Activated gamma-delta T cell treated with Interleukin-2 at 50 U/mL for 16 hours (primary cell): ENCODE data around the gene AGO1.
"Not testable (repeated sequence)": the region's sequence is repeated elsewhere in the genome, so short reads cannot be mapped to it uniquely, and the experiment has no call there.

Experiments
- DNase-seq: peaks from one replicate; pipeline ENCODE4 v3.0.0-alpha.2; 2020

Gene AGO1

GRCh38 chr1:35882945-35883634, at the start of gene AGO1:
Gene AGO1, plus strand, starts transcription at chr1:35883209. Its CDS starts 213 bp downstream, at chr1:35883422.
- peak; percentile 97 for DNase-seq

GRCh38 chr1:35833395-35833794, 49.6 kb upstream of the AGO1 start:
- DNase-seq, result no peak

GRCh38 chr1:35834218-35834617, 48.8 kb upstream of the AGO1 start:
- no peak for DNase-seq

DNA sequence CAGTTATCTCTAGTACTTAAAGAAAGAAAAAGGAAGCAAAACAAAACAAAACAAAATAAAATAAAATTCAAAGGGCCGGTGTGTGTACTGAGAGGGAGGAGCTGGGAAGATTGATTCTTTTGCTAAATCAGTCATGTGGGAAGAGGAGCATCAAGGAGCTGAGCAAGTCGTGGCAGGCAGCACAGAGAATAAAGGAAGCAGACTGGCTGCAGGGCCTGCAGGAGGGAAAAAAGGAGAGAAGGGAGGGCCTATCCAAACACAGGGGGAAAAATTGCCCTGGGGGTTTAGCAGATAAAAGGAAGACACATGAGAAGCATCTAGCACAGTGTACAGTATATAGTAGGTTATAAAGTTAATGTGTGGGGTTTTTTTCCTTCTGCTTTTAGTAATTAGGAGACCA, 47.6 kb upstream of the AGO1 start:
- DNase-seq, result no peak

DNA sequence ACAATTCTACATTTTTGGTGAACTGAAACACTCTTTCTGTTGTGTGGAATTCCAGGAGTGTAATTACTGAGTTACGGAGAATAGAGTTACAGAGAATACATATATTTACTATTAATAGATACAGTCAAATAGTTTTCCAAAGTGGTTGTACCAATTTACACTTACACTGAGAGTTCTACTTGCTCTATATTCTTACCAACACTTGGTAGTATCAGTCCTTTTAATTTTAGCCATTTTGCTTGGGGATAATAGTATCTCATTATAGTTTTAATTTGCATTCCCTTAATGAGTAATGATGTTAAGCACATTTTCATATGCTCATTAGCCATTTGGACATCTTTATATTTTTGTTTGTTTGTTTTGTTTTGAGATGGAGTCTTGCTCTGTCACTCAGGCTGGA, 46.3 kb upstream of the AGO1 start:
- DNase-seq, result no peak

- DNase-seq, result no peak
Observed at GRCh38 chr1:35838693-35839245, 44.2 kb upstream of the AGO1 start.

GRCh38 chr1:35844826-35845225, 38.2 kb upstream of the AGO1 start:
- no peak for DNase-seq

DNA sequence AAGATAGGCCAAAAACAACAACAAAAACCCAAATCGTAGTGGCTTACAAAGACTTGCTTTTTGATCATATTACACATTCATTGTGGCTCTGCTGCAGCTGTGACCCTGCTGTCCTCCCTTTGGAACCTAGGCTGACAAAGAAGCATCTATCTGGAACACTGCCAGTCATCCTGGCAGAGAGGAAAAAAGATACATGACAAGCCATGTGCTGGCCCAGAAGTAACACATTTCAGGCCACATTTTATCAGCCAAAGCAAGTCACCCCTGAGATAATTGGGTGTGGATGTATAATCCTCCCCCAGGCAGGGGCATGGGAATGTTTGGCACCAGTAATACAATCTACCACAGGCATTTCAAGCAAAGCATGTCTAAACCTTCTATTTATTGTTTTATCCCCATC, 37.2 kb upstream of the AGO1 start:
- no peak for DNase-seq

DNA sequence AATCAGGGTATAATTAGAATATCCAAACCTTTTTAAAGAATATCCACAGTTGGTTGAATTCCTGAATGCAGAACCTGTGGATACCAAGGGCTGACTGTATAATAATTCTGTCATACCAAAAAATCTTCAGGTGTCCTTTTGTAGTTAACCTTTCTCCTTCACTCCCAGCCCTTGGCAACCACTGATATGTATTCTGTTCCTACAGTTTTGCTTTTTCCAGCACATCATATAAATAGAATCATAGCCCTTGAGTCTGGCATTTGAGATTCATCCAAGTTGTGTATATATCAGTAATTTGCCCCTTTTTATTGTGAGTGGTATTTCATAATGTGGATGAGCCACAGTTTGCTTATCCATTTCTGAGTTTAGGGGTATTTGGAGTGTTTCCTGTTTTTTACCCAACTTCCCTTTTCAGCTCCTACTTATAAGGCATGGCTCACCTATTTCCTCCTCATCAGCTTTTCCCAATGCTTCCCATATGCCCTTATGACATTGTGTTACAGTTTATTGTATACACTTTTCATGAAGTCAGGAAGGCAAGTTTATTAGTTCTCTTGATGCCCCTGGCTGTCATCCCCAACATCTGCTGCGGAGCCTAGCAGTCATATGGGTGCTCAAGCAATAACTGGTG, 35.0 kb upstream of the AGO1 start:
- DNase-seq, result no peak

DNA sequence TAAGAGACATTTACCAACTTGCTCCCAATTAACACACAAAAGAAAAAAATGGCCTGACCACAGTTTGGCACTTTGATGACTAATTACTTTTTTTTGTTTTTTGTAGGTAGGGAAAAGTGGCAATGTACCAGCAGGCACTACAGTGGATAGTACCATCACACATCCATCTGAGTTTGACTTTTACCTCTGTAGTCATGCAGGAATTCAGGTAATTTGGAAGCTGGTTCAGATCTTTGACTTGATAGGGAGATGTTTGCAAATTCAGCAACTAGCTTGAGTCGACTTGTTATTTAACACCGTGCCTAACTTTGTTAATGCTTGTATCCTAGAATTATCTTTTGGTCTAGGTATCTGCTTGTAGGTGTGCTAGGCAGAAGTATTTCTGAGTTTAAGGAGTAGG, 33.0 kb upstream of the AGO1 start:
- no peak for DNase-seq

DNA sequence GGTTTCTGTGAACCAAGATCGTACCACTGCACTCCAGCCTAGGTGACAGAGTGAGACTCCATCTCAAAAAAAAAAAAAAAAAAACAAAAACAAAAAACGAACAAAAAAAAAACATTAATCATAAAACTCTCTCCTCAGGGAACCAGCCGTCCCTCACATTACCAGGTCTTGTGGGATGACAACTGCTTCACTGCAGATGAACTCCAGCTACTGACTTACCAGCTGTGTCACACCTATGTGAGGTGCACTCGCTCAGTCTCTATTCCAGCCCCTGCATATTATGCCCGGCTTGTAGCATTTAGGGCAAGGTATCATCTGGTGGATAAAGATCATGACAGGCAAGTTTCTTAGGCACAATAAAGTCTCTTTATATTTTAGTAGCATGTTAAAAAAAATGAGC, 32.3 kb upstream of the AGO1 start:
- no peak for DNase-seq

- DNase-seq, result no peak
Observed at GRCh38 chr1:35851132-35851869, 31.7 kb upstream of the AGO1 start.

DNA sequence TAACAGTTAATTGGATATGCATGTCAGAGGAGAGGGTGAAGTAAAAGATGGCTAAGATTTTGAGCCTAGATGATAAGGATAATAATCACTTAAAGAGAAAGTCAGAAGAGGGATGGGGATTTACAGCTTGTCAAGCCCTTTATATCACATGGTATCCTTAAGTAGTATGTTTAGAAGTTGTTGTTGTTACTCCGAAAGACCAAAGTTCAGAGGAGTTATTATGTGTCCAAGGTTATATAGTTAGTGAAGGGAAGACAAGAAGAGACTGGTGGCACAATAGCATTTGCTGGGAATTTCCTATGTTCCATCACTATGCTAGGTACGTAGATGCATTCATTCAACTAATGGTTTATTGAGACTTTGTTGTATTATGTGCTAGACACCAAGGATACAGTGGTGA, 30.8 kb upstream of the AGO1 start:
- no peak for DNase-seq

- DNase-seq, result no peak
Observed at GRCh38 chr1:35854989-35855700, 27.9 kb upstream of the AGO1 start.

GRCh38 chr1:35856964-35857363, 26.0 kb upstream of the AGO1 start:
- no peak for DNase-seq

GRCh38 chr1:35857830-35858229, 25.2 kb upstream of the AGO1 start:
- no peak for DNase-seq

- DNase-seq, result no peak
Observed at GRCh38 chr1:35860696-35861095, 22.3 kb upstream of the AGO1 start.

GRCh38 chr1:35863136-35863535, 19.9 kb upstream of the AGO1 start:
- DNase-seq, result no peak

- no peak for DNase-seq
Observed at GRCh38 chr1:35863881-35864625, 19.0 kb upstream of the AGO1 start.

- DNase-seq, result no peak
Observed at GRCh38 chr1:35864813-35865212, 18.2 kb upstream of the AGO1 start.

DNA sequence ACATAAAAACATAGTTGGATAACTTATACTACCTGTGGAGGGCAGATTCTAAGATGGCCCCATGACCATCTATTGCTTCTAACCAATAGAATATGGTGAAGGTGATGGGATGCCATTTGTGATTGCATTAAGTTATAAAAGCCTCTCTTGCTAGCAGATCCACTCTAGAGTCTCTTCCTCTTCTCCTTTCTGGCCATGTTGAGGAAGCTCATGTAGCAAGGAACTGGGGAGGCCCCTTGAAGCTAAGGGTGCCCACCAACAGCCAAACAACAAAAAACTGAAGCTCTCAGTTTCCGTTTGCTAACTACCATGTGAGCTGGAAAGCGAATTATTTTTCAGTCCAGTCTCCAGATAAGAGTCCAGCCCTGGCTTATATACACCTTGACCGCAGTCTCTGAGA, 16.0 kb upstream of the AGO1 start:
- DNase-seq, result no peak

DNA sequence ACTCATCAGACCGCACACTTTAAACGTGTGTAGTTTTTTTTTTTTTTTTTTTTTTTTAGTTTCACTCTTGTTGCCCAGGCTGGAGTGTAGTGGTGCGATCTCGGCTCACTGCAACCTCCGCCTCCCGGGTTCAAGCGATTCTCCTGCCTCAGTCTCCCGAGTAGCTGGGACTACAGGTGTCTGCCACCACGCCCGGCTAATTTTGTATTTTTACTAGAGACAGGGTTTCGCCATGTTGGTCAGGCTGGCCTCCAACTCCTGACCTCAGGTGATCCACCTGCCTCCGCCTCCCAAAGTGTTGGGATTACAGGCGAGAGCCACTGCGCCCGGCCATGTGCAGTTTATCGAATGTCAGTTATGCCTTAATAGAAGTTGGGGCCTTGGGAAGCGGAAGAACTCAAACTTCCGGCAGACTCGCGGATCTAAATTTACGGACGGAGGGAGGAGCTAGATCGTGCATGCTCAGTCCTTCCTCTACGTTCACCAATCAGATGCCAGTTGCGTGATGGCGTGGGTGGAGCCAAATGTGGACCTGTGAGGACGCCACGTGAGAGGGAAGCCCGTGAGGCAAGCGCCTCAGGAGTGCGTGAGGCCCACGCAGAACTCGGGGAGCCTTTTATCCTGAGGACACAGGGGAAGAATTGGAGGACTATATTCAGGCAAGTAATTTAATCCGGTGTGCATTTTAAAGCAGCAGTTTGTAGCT, 13.6 kb upstream of the AGO1 start:
- DNase-seq, result not testable (repeated sequence)
